Ishikawa (cell line): ENCODE data around the gene BAD.
A peak's percentile ranks its signal among the peaks of the same experiment; 100 is the strongest.

Experiments used
- CEBPB ChIP-seq: IDR thresholded peaks from 2 replicates; pipeline ENCODE4 v1.6.1; 2012
- CREB1 ChIP-seq: IDR thresholded peaks from 2 replicates; pipeline ENCODE4 v1.6.1; 2012; ENCODE audit warnings: low read depth
- EP300 ChIP-seq: IDR thresholded peaks from 2 replicates; pipeline ENCODE4 v1.6.1; 2012; ENCODE audit warnings: borderline replicate concordance
- FOXM1 ChIP-seq: IDR thresholded peaks from 2 replicates; pipeline ENCODE4 v1.6.1; 2012; ENCODE audit warnings: low read depth, borderline replicate concordance
- MAX ChIP-seq: IDR thresholded peaks from 2 replicates; pipeline ENCODE4 v1.6.1; 2012
- NFIC ChIP-seq: IDR thresholded peaks from 2 replicates; pipeline ENCODE4 v1.6.1; 2012
- RAD21 ChIP-seq: IDR thresholded peaks from 2 replicates; pipeline ENCODE4 v1.6.1; 2012; ENCODE audit warnings: low read depth
- REST ChIP-seq: IDR thresholded peaks from 2 replicates; pipeline ENCODE4 v1.6.1; 2012; ENCODE audit warnings: low read depth, mild to moderate bottlenecking
- TAF1 ChIP-seq: IDR thresholded peaks from 2 replicates; pipeline ENCODE4 v1.6.1; 2012; ENCODE audit warnings: low read depth, mild to moderate bottlenecking
- TCF12 ChIP-seq: IDR thresholded peaks from 2 replicates; pipeline ENCODE4 v1.6.1; 2012; ENCODE audit warnings: low read depth
- TEAD4 ChIP-seq: IDR thresholded peaks from 2 replicates; pipeline ENCODE4 v1.6.1; 2012
- USF1 ChIP-seq: IDR thresholded peaks from 2 replicates; pipeline ENCODE4 v1.6.1; 2012
- YY1 ChIP-seq: IDR thresholded peaks from 2 replicates; pipeline ENCODE4 v1.6.1; 2012; ENCODE audit warnings: low read depth

GRCh38 chr11:64284048-64284961, at the start of gene BAD:
- TF ChIP-seq TAF1 (peak; percentile 52; the same call in 1 of the 2 replicates), TEAD4 (no peak), TCF12 (no peak), CREB1 (peak; percentile 82), FOXM1 (no peak), MAX (peak; percentile 26; the same call in 1 of the 2 replicates), EP300 (no peak), RAD21 (no peak), CEBPB (no peak), REST (no peak), YY1 (no peak), USF1 (no peak), NFIC (no peak)
